Left lung (tissue), 10 donors: ENCODE data around the gene CHCHD3. TPM values are rescaled to one million over a fixed set of nuclear protein-coding genes. Genes with fewer than 3 reads are reported as not detected.

Experiments used
- ATAC-seq: fragments of 200-7000 bp; cut with Tn5 transposase; one replicate; pipeline ENCODE4 v1.9.1; 2020; ENCODE audit warnings: moderate library complexity
- DNase-seq, 4 donors: peaks; one replicate each; pipeline ENCODE4 v3.0.0-alpha.2; 2013 to 2020
- H3K27ac ChIP-seq, 2 donors: fragments of 200-600 bp; sonication (generic) in 1 of 2; one replicate each; pipeline versions ENCODE4 v1.5.0 to v1.8.0; 2020 to 2021
- H3K27me3 ChIP-seq, 2 donors: fragments of 200-600 bp; sonication (generic) in 1 of 2; one replicate each; pipeline versions ENCODE4 v1.5.0 to v1.8.0; 2020 to 2021
- H3K36me3 ChIP-seq, 2 donors: fragments of 200-600 bp; sonication (generic) in 1 of 2; one replicate each; pipeline versions ENCODE4 v1.5.0 to v1.8.0; 2020 to 2021
- H3K4me1 ChIP-seq, 2 donors: fragments of 200-600 bp; one replicate each; pipeline ENCODE4 v1.8.0; 2021
- H3K4me3 ChIP-seq, 2 donors: fragments of 200-600 bp; sonication (generic) in 1 of 2; one replicate each; pipeline versions ENCODE4 v1.5.0 to v1.8.0; 2020 to 2021; ENCODE audit warnings: mild to moderate bottlenecking in 1 of 2
- H3K9me3 ChIP-seq, 2 donors: fragments of 200-600 bp; sonication (generic) in 1 of 2; one replicate each; pipeline versions ENCODE4 v1.5.0 to v1.8.0; 2020 to 2021
- CTCF ChIP-seq, 2 donors: fragments of 200-600 bp; sonication (generic) in 1 of 2; IDR thresholded peaks; one replicate each; pipeline versions ENCODE4 v1.5.0 to v1.8.0; 2021; ENCODE audit warnings: antibody characterized with exemption in 2 of 2
- intact Hi-C, 2 donors: fragments of 100-400 bp; cut with DNase I; formaldehyde crosslinking; loops; one replicate each; pipeline versions ENCODE4 v1.11.2 to v1.14.2; 2022
- polyA plus RNA-seq, 6 donors: library from polyadenylated mRNA; unstranded; fragments of 120-200 nt; gene quantifications; one replicate each; pipeline ENCODE4 v1.2.1, GENCODE V29; 2013; ENCODE audit not compliant: insufficient read length in 6 of 6
- total RNA-seq, 2 donors: library from RNA; stranded (reverse); fragmentation: NEBNext Ultra II Directional; extraction: Animal tissue kit (Norgen Biotek cat#: 25700); gene quantifications; one replicate each; pipeline ENCODE4 v1.2.1, GENCODE V29; 2021
- donor health status: DM: no; HTN: yes; CAD: no.
- donor health status: DM: no; HTN: no; CAD: no.

The CHCHD3 gene
- total and polyA plus RNA-seq, 8 donors: 45.4 to 58.9 (median 54.5) TPM

GRCh38 chr7:132856416-132856815 is 225.5 kb downstream of the CHCHD3 start:
- intact Hi-C loops: no loop called here
- ATAC-seq: no peak
- TF ChIP-seq CTCF (IDR thresholded peaks at IDR 0.05): no peak

GRCh38 chr7:132855901-132856300 is 226.0 kb downstream of the CHCHD3 start:
- Histone ChIP-seq H3K9me3 (no peaks in the 10 kb centered on the region), H3K4me1 (no peaks in the 10 kb centered on the region), H3K4me3 (no peak overlapping the region), H3K36me3 (no peaks in the 10 kb centered on the region), H3K27me3 (no peaks in the 10 kb centered on the region), H3K27ac (no peak overlapping the region)
- DNase-seq (no peak), ATAC-seq (no peak)
- intact Hi-C loops: no loop called here
- no peak for TF ChIP-seq CTCF (IDR thresholded peaks at IDR 0.05)

More at GRCh38 chr7:132856416-132856815, 225.5 kb downstream of the CHCHD3 start:
- Histone ChIP-seq H3K27me3 (no peaks in the 10 kb centered on the region), H3K4me1 (no peaks in the 10 kb centered on the region), H3K36me3 (no peaks in the 10 kb centered on the region), H3K27ac (no peak overlapping the region), H3K4me3 (no peak overlapping the region), H3K9me3 (no peaks in the 10 kb centered on the region)
- no peak for DNase-seq

GRCh38 chr7:132854238-132854637 is 227.7 kb downstream of the CHCHD3 start:
- H3K4me3 ChIP-seq: no peak overlapping the region
- no peaks in the 10 kb centered on the region for H3K36me3 ChIP-seq
- no peaks in the 10 kb centered on the region for H3K4me1 ChIP-seq
- H3K27me3 ChIP-seq: no peaks in the 10 kb centered on the region
- DNase-seq (no peak), ATAC-seq (no peak)
- H3K9me3 ChIP-seq: no peaks in the 10 kb centered on the region
- TF ChIP-seq CTCF (IDR thresholded peaks at IDR 0.05): no peak
- intact Hi-C loops: no loop called here
- H3K27ac ChIP-seq: no peak overlapping the region

- intact Hi-C loops: no loop called here
- H3K9me3 ChIP-seq: no peaks in the 10 kb centered on the region
- no peak for DNase-seq
- H3K4me1 ChIP-seq: no peaks in the 10 kb centered on the region
- no peaks in the 10 kb centered on the region for H3K36me3 ChIP-seq
- ATAC-seq: no peak
- H3K27ac ChIP-seq: no peak overlapping the region
- no peak overlapping the region for H3K4me3 ChIP-seq
- no peaks in the 10 kb centered on the region for H3K27me3 ChIP-seq
- TF ChIP-seq CTCF (IDR thresholded peaks at IDR 0.05): no peak
Observed at GRCh38 chr7:132847376-132847775, 234.5 kb downstream of the CHCHD3 start.

- intact Hi-C loops: no loop called here
- Histone ChIP-seq H3K27me3 (no peaks in the 10 kb centered on the region), H3K36me3 (no peaks in the 10 kb centered on the region), H3K27ac (no peak overlapping the region), H3K4me1 (no peaks in the 10 kb centered on the region), H3K4me3 (no peak overlapping the region), H3K9me3 (no peaks in the 10 kb centered on the region)
- ATAC-seq: no peak
- TF ChIP-seq CTCF (IDR thresholded peaks at IDR 0.05): no peak
- no peak for DNase-seq
Observed at GRCh38 chr7:132846086-132846485, 235.8 kb downstream of the CHCHD3 start.
